Measurements from ENCODE around the gene SLC25A19.

SLC25A19 gene

GRCh38 chr17:75326226-75326848 is 37.1 kb upstream of the SLC25A19 start:
- no peak for TF ChIP-seq CTCF (IDR thresholded peaks at IDR 0.05; ENCODE audit: low read depth, low read length, missing control alignments)
- no peak overlapping the region for H3K4me3 ChIP-seq (ENCODE audit: low read depth, low read length)
- DNase-seq (ENCODE audit: low read depth): no peak

GRCh38 chr17:75325827-75326225 is 36.6 kb upstream of the SLC25A19 start:
- TF ChIP-seq CTCF (IDR thresholded peaks at IDR 0.05; ENCODE audit: low read depth, low read length, missing control alignments): no peak

GRCh38 chr17:75325348-75325747 is 36.1 kb upstream of the SLC25A19 start:
- no peak overlapping the region for H3K4me3 ChIP-seq (ENCODE audit: low read depth, low read length)
- TF ChIP-seq CTCF (IDR thresholded peaks at IDR 0.05; ENCODE audit: low read depth, low read length, missing control alignments): no peak
- DNase-seq (ENCODE audit: low read depth): no peak

More at GRCh38 chr17:75325827-75326225, 36.6 kb upstream of the SLC25A19 start:
- no peak for DNase-seq (ENCODE audit: low read depth)
- H3K4me3 ChIP-seq (ENCODE audit: low read depth, low read length): no peak overlapping the region

GRCh38 chr17:75321506-75321905 is 32.3 kb upstream of the SLC25A19 start:
- no peak overlapping the region for H3K4me3 ChIP-seq (ENCODE audit: low read depth, low read length)
- DNase-seq (ENCODE audit: low read depth): no peak
- no peak for TF ChIP-seq CTCF (IDR thresholded peaks at IDR 0.05; ENCODE audit: low read depth, low read length, missing control alignments)

GRCh38 chr17:75319904-75320691 is 30.9 kb upstream of the SLC25A19 start:
- DNase-seq (ENCODE audit: low read depth): peak; percentile 74
- peak overlapping the region; percentile 18 for H3K4me3 ChIP-seq (ENCODE audit: low read depth, low read length)

GRCh38 chr17:75318615-75319222 is 29.5 kb upstream of the SLC25A19 start:
- DNase-seq (ENCODE audit: low read depth): no peak
- no peak overlapping the region for H3K4me3 ChIP-seq (ENCODE audit: low read depth, low read length)
- TF ChIP-seq CTCF (IDR thresholded peaks at IDR 0.05; ENCODE audit: low read depth, low read length, missing control alignments): no peak

More at GRCh38 chr17:75319904-75320691, 30.9 kb upstream of the SLC25A19 start:
- TF ChIP-seq CTCF (IDR thresholded peaks at IDR 0.05; ENCODE audit: low read depth, low read length, missing control alignments): no peak
